ENCODE data around the gene ABHD5.

DNA sequence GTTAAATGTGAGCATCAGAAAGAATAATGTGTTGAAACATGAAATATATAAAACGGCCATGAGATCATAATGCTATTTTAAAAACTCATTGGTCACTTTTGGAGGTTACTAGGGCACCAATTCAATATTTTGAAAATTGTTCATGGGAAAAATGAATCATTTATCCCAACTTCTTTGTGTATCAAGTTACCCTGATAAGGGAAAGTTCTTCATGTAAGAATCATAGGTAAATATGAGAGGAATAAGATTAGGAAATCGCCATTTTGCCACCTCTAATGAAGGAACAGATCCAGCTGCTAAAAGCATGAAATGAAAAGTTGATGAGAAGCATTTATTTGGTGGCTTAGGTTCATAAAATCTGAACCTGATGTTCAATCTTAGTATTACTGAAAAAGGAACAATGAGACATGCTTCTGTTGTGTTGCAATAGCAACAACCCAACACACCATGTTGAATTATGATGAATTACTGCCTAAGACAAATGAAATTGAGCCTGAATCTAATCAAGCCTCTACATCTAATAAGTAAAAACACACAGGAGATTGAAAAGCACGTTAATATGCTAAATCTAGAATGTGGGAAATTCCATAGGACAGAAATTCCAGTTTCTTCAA is 32.5 kb downstream of the ABHD5 start:
- TF ChIP-seq, protein P1, sequence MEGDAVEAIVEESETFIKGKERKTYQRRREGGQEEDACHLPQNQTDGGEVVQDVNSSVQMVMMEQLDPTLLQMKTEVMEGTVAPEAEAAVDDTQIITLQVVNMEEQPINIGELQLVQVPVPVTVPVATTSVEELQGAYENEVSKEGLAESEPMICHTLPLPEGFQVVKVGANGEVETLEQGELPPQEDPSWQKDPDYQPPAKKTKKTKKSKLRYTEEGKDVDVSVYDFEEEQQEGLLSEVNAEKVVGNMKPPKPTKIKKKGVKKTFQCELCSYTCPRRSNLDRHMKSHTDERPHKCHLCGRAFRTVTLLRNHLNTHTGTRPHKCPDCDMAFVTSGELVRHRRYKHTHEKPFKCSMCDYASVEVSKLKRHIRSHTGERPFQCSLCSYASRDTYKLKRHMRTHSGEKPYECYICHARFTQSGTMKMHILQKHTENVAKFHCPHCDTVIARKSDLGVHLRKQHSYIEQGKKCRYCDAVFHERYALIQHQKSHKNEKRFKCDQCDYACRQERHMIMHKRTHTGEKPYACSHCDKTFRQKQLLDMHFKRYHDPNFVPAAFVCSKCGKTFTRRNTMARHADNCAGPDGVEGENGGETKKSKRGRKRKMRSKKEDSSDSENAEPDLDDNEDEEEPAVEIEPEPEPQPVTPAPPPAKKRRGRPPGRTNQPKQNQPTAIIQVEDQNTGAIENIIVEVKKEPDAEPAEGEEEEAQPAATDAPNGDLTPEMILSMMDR (IDR thresholded peaks at IDR 0.05; ENCODE audit: low read depth, low read length, poor library complexity, severe bottlenecking), result no peak
- TF ChIP-seq EZH2phosphoT487 (IDR thresholded peaks at IDR 0.05; ENCODE audit: borderline replicate concordance, low read length), result no peak
